ENCODE measurements around the gene MTNR1A. TPM values are rescaled to one million over a fixed set of nuclear protein-coding genes. Genes with fewer than 3 reads are reported as not detected.
"Not testable (repeated sequence)": the region's sequence is repeated elsewhere in the genome, so short reads cannot be mapped to it uniquely, and the experiment has no call there.

The MTNR1A gene
- total RNA-seq, 5 donors from 2014 or later (not counting 1 experiment from before 2014, with no cell fraction given): not detected

GRCh38 chr4:186504771-186505170 lies 50.6 kb downstream of the MTNR1A start:
- H3K36me3 Mint-ChIP-seq; H3K4me3 Mint-ChIP-seq; H3K27ac ChIP-seq (ENCODE audit: low read length); H3K4me1 Mint-ChIP-seq; H3K27ac Mint-ChIP-seq; H3K4me3 ChIP-seq (ENCODE audit: control insufficient read depth in 1 of 2, extremely low read depth in 1 of 2, low read length in 1 of 2); CTCF ChIA-PET; ATAC-seq (replicated peaks in 1 of 4); H3K27me3 Mint-ChIP-seq; H3K36me3 ChIP-seq (ENCODE audit: control insufficient read depth in 2 of 2, extremely low read depth in 1 of 2, insufficient read depth in 1 of 2, low read length in 1 of 2); H3K9me3 ChIP-seq; H3K4me1 ChIP-seq (ENCODE audit: control insufficient read depth in 1 of 2, extremely low read depth in 1 of 2, insufficient read depth in 2 of 2, low read length in 2 of 2); POLR2A ChIA-PET; H3K27me3 ChIP-seq (replicated peaks in 1 of 2; ENCODE audit: control insufficient read depth in 2 of 2, extremely low read depth in 1 of 2, insufficient read depth in 2 of 2, low read length in 1 of 2); DNase-seq: not testable (repeated sequence)
- H3K9me3 Mint-ChIP-seq: peaks cover 4 to 16% (median 9%) of the 10 kb centered on the region in 3 donors
- 100% methylated on average over 1 of the region's 8 CpGs for WGBS (ENCODE audit: insufficient coverage)

- Histone ChIP-seq H3K27ac (ENCODE audit: low read length) (no peak overlapping the region), H3K27me3 (replicated peaks in 1 of 2; ENCODE audit: control insufficient read depth in 2 of 2, extremely low read depth in 1 of 2, insufficient read depth in 2 of 2, low read length in 1 of 2) (peaks cover 0 to 2% of the 10 kb centered on the region in 2 experiments), H3K36me3 (ENCODE audit: control insufficient read depth in 2 of 2, extremely low read depth in 1 of 2, insufficient read depth in 1 of 2, low read length in 1 of 2) (no peaks in the 10 kb centered on the region), H3K4me3 (ENCODE audit: control insufficient read depth in 1 of 2, extremely low read depth in 1 of 2, low read length in 1 of 2) (no peak overlapping the region), H3K4me1 (ENCODE audit: control insufficient read depth in 1 of 2, extremely low read depth in 1 of 2, insufficient read depth in 2 of 2, low read length in 2 of 2) (no peaks in the 10 kb centered on the region), H3K9me3 (no peaks in the 10 kb centered on the region)
- ATAC-seq (replicated peaks in 1 of 4) (no peak), DNase-seq (no peak)
- Mint-ChIP-seq H3K9me3 (peaks cover 4 to 16% (median 9%) of the 10 kb centered on the region in 3 donors), H3K27me3 (no peaks in the 10 kb centered on the region), H3K4me3 (no peak overlapping the region), H3K4me1 (no peaks in the 10 kb centered on the region), H3K36me3 (no peaks in the 10 kb centered on the region), H3K27ac (no peak overlapping the region)
- 36% methylated on average over 1 of the region's 2 CpGs for WGBS (ENCODE audit: insufficient coverage)
- ChIA-PET CTCF (no interaction called here), POLR2A (no interaction called here)
Observed at GRCh38 chr4:186502231-186502630, 53.1 kb downstream of the MTNR1A start.

- peaks cover 4 to 16% (median 9%) of the 10 kb centered on the region in 3 donors for H3K9me3 Mint-ChIP-seq
- Histone ChIP-seq H3K27me3 (replicated peaks in 1 of 2; ENCODE audit: control insufficient read depth in 2 of 2, extremely low read depth in 1 of 2, insufficient read depth in 2 of 2, low read length in 1 of 2) (no peaks in the 10 kb centered on the region), H3K27ac (ENCODE audit: low read length) (no peak overlapping the region), H3K9me3 (no peaks in the 10 kb centered on the region), H3K36me3 (ENCODE audit: control insufficient read depth in 2 of 2, extremely low read depth in 1 of 2, insufficient read depth in 1 of 2, low read length in 1 of 2) (no peaks in the 10 kb centered on the region), H3K4me1 (ENCODE audit: control insufficient read depth in 1 of 2, extremely low read depth in 1 of 2, insufficient read depth in 2 of 2, low read length in 2 of 2) (no peaks in the 10 kb centered on the region), H3K4me3 (ENCODE audit: control insufficient read depth in 1 of 2, extremely low read depth in 1 of 2, low read length in 1 of 2) (no peak overlapping the region)
- ATAC-seq (replicated peaks in 1 of 4) (no peak), DNase-seq (no peak)
- H3K27ac Mint-ChIP-seq: no peak overlapping the region
- no peak overlapping the region for H3K4me3 Mint-ChIP-seq
- no peaks in the 10 kb centered on the region for H3K36me3 Mint-ChIP-seq
- H3K27me3 Mint-ChIP-seq: no peaks in the 10 kb centered on the region
- 80% methylated on average over 8 of the region's 8 CpGs for WGBS (ENCODE audit: insufficient coverage)
- no peaks in the 10 kb centered on the region for H3K4me1 Mint-ChIP-seq
- ChIA-PET POLR2A (no interaction called here), CTCF (no interaction called here)
Observed at GRCh38 chr4:186501554-186501953, 53.8 kb downstream of the MTNR1A start.

DNA sequence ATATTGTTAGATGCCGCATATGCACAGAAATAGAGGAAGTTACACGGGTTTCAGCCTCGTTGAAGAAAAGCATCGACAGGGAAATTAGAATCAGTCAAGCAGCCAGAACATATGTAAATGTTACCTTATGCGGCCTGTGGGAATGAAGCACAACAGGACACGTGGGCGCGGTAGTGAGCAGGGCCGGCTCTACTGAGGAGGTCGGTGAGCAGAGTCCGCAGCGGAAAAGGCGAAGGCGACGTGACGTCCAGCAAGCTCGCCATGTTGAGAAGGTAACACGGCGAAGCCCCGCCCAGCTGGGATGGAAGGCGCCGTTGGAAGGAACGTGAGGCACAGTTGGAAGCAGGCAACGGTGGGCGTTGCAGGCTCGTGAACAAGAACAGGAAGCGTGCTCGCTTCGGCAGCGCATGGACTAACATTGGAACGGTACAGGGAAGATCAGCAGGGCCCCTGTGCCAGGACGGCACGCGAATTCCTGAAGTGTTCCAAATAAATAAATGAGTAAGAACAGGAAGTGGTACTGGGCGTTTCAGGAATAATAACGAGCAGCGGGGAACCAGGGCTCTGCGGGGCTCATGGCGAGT lies 54.6 kb downstream of the MTNR1A start:
- POLR2A ChIA-PET: no interaction called here
- Histone ChIP-seq H3K27me3 (replicated peaks in 1 of 2; ENCODE audit: control insufficient read depth in 2 of 2, extremely low read depth in 1 of 2, insufficient read depth in 2 of 2, low read length in 1 of 2) (no peaks in the 10 kb centered on the region), H3K27ac (ENCODE audit: low read length) (no peak overlapping the region), H3K4me1 (ENCODE audit: control insufficient read depth in 1 of 2, extremely low read depth in 1 of 2, insufficient read depth in 2 of 2, low read length in 2 of 2) (no peaks in the 10 kb centered on the region), H3K9me3 (no peaks in the 10 kb centered on the region), H3K4me3 (ENCODE audit: control insufficient read depth in 1 of 2, extremely low read depth in 1 of 2, low read length in 1 of 2) (no peak overlapping the region), H3K36me3 (ENCODE audit: control insufficient read depth in 2 of 2, extremely low read depth in 1 of 2, insufficient read depth in 1 of 2, low read length in 1 of 2) (no peaks in the 10 kb centered on the region)
- no peak for ATAC-seq (replicated peaks in 1 of 4)
- no peaks in the 10 kb centered on the region for H3K4me1 Mint-ChIP-seq
- 90% methylated on average over 38 of the region's 39 CpGs for WGBS (ENCODE audit: insufficient coverage)
- H3K27ac Mint-ChIP-seq: no peak overlapping the region
- CTCF ChIA-PET: no interaction called here
- H3K9me3 Mint-ChIP-seq: peaks cover 4 to 16% (median 13%) of the 10 kb centered on the region in 3 donors
- no peak for DNase-seq
- H3K36me3 Mint-ChIP-seq: no peaks in the 10 kb centered on the region
- no peaks in the 10 kb centered on the region for H3K27me3 Mint-ChIP-seq
- no peak overlapping the region for H3K4me3 Mint-ChIP-seq

GRCh38 chr4:186499467-186499866 lies 55.9 kb downstream of the MTNR1A start:
- CTCF ChIA-PET: no interaction called here
- Mint-ChIP-seq H3K36me3 (no peaks in the 10 kb centered on the region), H3K27me3 (no peaks in the 10 kb centered on the region), H3K27ac (no peak overlapping the region), H3K4me1 (no peaks in the 10 kb centered on the region), H3K4me3 (no peak overlapping the region), H3K9me3 (peaks cover 5 to 26% (median 16%) of the 10 kb centered on the region in 3 donors)
- Histone ChIP-seq H3K4me3 (ENCODE audit: control insufficient read depth in 1 of 2, extremely low read depth in 1 of 2, low read length in 1 of 2) (no peak overlapping the region), H3K4me1 (ENCODE audit: control insufficient read depth in 1 of 2, extremely low read depth in 1 of 2, insufficient read depth in 2 of 2, low read length in 2 of 2) (no peaks in the 10 kb centered on the region), H3K27ac (ENCODE audit: low read length) (no peak overlapping the region), H3K36me3 (ENCODE audit: control insufficient read depth in 2 of 2, extremely low read depth in 1 of 2, insufficient read depth in 1 of 2, low read length in 1 of 2) (no peaks in the 10 kb centered on the region), H3K27me3 (replicated peaks in 1 of 2; ENCODE audit: control insufficient read depth in 2 of 2, extremely low read depth in 1 of 2, insufficient read depth in 2 of 2, low read length in 1 of 2) (no peaks in the 10 kb centered on the region), H3K9me3 (no peaks in the 10 kb centered on the region)
- DNase-seq: no peak
- POLR2A ChIA-PET: no interaction called here
- ATAC-seq (replicated peaks in 1 of 4): no peak
- 83% methylated on average over 2 of the region's 4 CpGs for WGBS (ENCODE audit: insufficient coverage)

DNA sequence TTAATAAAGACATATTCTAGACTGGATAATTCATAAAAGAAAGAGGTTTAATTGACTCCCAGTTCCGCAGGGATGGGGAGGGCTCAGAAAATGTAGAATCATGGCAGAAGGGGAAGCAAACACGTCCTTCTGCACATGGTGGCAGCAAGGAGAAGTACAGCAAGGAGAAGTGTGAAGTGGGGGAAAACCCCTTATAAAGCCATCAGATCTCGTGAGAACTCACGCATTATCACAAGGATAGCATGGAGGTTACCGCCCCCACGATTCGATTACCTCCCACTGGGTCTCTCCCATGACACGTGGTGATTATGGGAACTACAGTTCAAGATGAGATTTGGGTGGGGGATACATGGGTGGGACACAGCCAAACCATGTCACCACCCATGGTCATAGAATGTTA lies 58.3 kb downstream of the MTNR1A start:
- no peaks in the 10 kb centered on the region for H3K4me1 Mint-ChIP-seq
- no peak overlapping the region for H3K4me3 Mint-ChIP-seq
- H3K9me3 Mint-ChIP-seq: peaks cover 9 to 37% (median 14%) of the 10 kb centered on the region in 3 donors
- Histone ChIP-seq H3K9me3 (no peaks in the 10 kb centered on the region), H3K27ac (ENCODE audit: low read length) (no peak overlapping the region), H3K36me3 (ENCODE audit: control insufficient read depth in 2 of 2, extremely low read depth in 1 of 2, insufficient read depth in 1 of 2, low read length in 1 of 2) (no peaks in the 10 kb centered on the region), H3K4me3 (ENCODE audit: control insufficient read depth in 1 of 2, extremely low read depth in 1 of 2, low read length in 1 of 2) (no peak overlapping the region), H3K27me3 (replicated peaks in 1 of 2; ENCODE audit: control insufficient read depth in 2 of 2, extremely low read depth in 1 of 2, insufficient read depth in 2 of 2, low read length in 1 of 2) (no peaks in the 10 kb centered on the region), H3K4me1 (ENCODE audit: control insufficient read depth in 1 of 2, extremely low read depth in 1 of 2, insufficient read depth in 2 of 2, low read length in 2 of 2) (no peaks in the 10 kb centered on the region)
- no peak overlapping the region for H3K27ac Mint-ChIP-seq
- DNase-seq (no peak), ATAC-seq (replicated peaks in 1 of 4) (no peak)
- POLR2A ChIA-PET: no interaction called here
- no CpG with 5 or more reads among the region's 8 CpGs for WGBS (ENCODE audit: insufficient coverage)
- H3K36me3 Mint-ChIP-seq: no peaks in the 10 kb centered on the region
- CTCF ChIA-PET: interaction anchor here in 1 of 2 donors (0.6 kb wide), 1 partner anchor 40 kb away, joined by 5 read pairs; no protein-coding TSS in a partner anchor
- H3K27me3 Mint-ChIP-seq: peaks cover 0 to 3% of the 10 kb centered on the region in 2 donors

GRCh38 chr4:186494496-186494895 lies 60.9 kb downstream of the MTNR1A start:
- Histone ChIP-seq H3K36me3 (ENCODE audit: control insufficient read depth in 2 of 2, extremely low read depth in 1 of 2, insufficient read depth in 1 of 2, low read length in 1 of 2) (no peaks in the 10 kb centered on the region), H3K27ac (ENCODE audit: low read length) (no peak overlapping the region), H3K9me3 (no peaks in the 10 kb centered on the region), H3K4me3 (ENCODE audit: control insufficient read depth in 1 of 2, extremely low read depth in 1 of 2, low read length in 1 of 2) (no peak overlapping the region), H3K27me3 (replicated peaks in 1 of 2; ENCODE audit: control insufficient read depth in 2 of 2, extremely low read depth in 1 of 2, insufficient read depth in 2 of 2, low read length in 1 of 2) (no peaks in the 10 kb centered on the region), H3K4me1 (ENCODE audit: control insufficient read depth in 1 of 2, extremely low read depth in 1 of 2, insufficient read depth in 2 of 2, low read length in 2 of 2) (no peaks in the 10 kb centered on the region)
- no CpG with 5 or more reads among the region's 1 CpG for WGBS (ENCODE audit: insufficient coverage)
- peaks cover 14 to 43% (median 15%) of the 10 kb centered on the region in 3 donors for H3K9me3 Mint-ChIP-seq
- no peak overlapping the region for H3K4me3 Mint-ChIP-seq
- CTCF ChIA-PET: no interaction called here
- H3K27me3 Mint-ChIP-seq: peaks cover 0 to 5% of the 10 kb centered on the region in 2 donors
- no peak overlapping the region for H3K27ac Mint-ChIP-seq
- no peak for DNase-seq
- no peaks in the 10 kb centered on the region for H3K4me1 Mint-ChIP-seq
- ATAC-seq (replicated peaks in 1 of 4): no peak
- no peaks in the 10 kb centered on the region for H3K36me3 Mint-ChIP-seq
- POLR2A ChIA-PET: no interaction called here
